HCT116 (cell line): ENCODE measurements around the gene CFAP99. TPM values are rescaled to one million over a fixed set of nuclear protein-coding genes. Genes with fewer than 3 reads are reported as not detected.

Source experiments
- ATAC-seq: fragments of 200-7000 bp; cut with Tn5 transposase; 2 replicates; pipeline ENCODE4 v1.9.1; 2020; ENCODE audit warnings: mild to moderate bottlenecking, moderate library complexity
- BruUV-seq: library from RNA; stranded (reverse); fragments of 400-500 nt; replicated peaks from 2 replicates; lab custom pipeline; 2021; lab: Mats Ljungman, UMichigan
- CTCF ChIA-PET: fragments of 300-600 bp; sonication (Branson Sonifier 250); formaldehyde crosslinking; loops from one replicate; lab custom pipeline; 2021; ENCODE audit warnings: antibody characterized with exemption; lab: Charles Lee
- POLR2A ChIA-PET: fragments of 300-600, 350-600 bp; sonication (Branson Sonifier 250); formaldehyde crosslinking; loops from one replicate; lab custom pipeline; 2021; ENCODE audit warnings: antibody characterized with exemption; lab: Charles Lee
- RAD21 ChIA-PET, 2 experiments: fragments of 300-600 bp; sonication (Branson Sonifier 250); formaldehyde crosslinking; loops; one replicate each; lab custom pipeline; 2023; ENCODE audit warnings: low total read pairs in 2 of 2; ENCODE audit not compliant: uncharacterized antibody in 2 of 2, unreplicated experiment in 2 of 2, low non-redundant PET in 1 of 2; lab: Charles Lee
- DNase-seq: peaks from one replicate; pipeline ENCODE4 v3.0.0-alpha.2; 2010; ENCODE audit warnings: low read depth, low spot score
- H2AFZ ChIP-seq: fragments of 200-600 bp; shearing (Covaris generic), sonication (generic); 2 replicates; pipeline ENCODE4 v1.6.1; 2017; ENCODE audit warnings: low read depth, mixed run types, mixed read lengths, antibody characterized with exemption, low read length; ENCODE audit not compliant: poor library complexity, severe bottlenecking
- H3K27ac ChIP-seq: 2 replicates; pipeline ENCODE4 v1.5.1; 2012; ENCODE audit warnings: low read depth, low read length
- H3K27me3 ChIP-seq: fragments of 200-600 bp; sonication (generic); 2 replicates; pipeline ENCODE4 v1.6.1; 2016; ENCODE audit warnings: mixed run types, low read length, mixed read lengths; ENCODE audit not compliant: insufficient read depth
- H3K36me3 ChIP-seq, 2 experiments: fragments of 200-500 bp in 1 of 2; fragments of 200-600 bp in 1 of 2; sonication (Bioruptor generic) in 1 of 2; sonication (generic) in 1 of 2; 2 replicates each; pipeline versions ENCODE4 v1.5.1 to v1.6.1; 2014 to 2016; ENCODE audit warnings: low read length in 2 of 2, inconsistent platforms in 1 of 2, mixed read lengths in 1 of 2, mixed run types in 1 of 2; ENCODE audit not compliant: insufficient read depth in 2 of 2, control insufficient read depth in 1 of 2
- H3K4me1 ChIP-seq, 2 experiments: fragments of 200-600 bp in 1 of 2; sonication (generic) in 1 of 2; 2 replicates each; pipeline versions ENCODE4 v1.5.1 to v1.6.1; 2012 to 2017; ENCODE audit warnings: low read length in 2 of 2, inconsistent platforms in 1 of 2, mild to moderate bottlenecking in 1 of 2, mixed read lengths in 1 of 2, mixed run types in 1 of 2, moderate library complexity in 1 of 2; ENCODE audit not compliant: insufficient read depth in 2 of 2, control insufficient read depth in 1 of 2
- H3K4me2 ChIP-seq: fragments of 200-600 bp; sonication (generic); 2 replicates; pipeline ENCODE4 v1.6.1; 2017; ENCODE audit warnings: mixed run types, low read length, mixed read lengths
- H3K4me3 ChIP-seq, 2 experiments: fragments of 200-600 bp in 1 of 2; sonication (generic) in 1 of 2; replicated peaks in 1 of 2; 2 replicates each; pipeline ENCODE4 v1.5.1; 2011 to 2016; ENCODE audit warnings: low read length in 2 of 2, control low read depth in 1 of 2, low read depth in 1 of 2, mild to moderate bottlenecking in 1 of 2, mixed read lengths in 1 of 2, mixed run types in 1 of 2
- H3K79me2 ChIP-seq: fragments of 200-600 bp; sonication (generic); 2 replicates; pipeline ENCODE4 v1.6.1; 2017; ENCODE audit warnings: mild to moderate bottlenecking, mixed run types, low read length, moderate library complexity, mixed read lengths; ENCODE audit not compliant: insufficient read depth
- H3K9ac ChIP-seq: fragments of 200-600 bp; sonication (generic); 2 replicates; pipeline ENCODE4 v1.6.1; 2016; ENCODE audit warnings: low read length, mixed read lengths
- H3K9me2 ChIP-seq: fragments of 200-600 bp; sonication (generic), shearing (Covaris generic); 2 replicates; pipeline ENCODE4 v1.6.1; 2017; ENCODE audit warnings: mixed run types, mild to moderate bottlenecking, moderate library complexity; ENCODE audit not compliant: insufficient read depth
- H3K9me3 ChIP-seq, 2 experiments: fragments of 200-500 bp in 1 of 2; fragments of 200-600 bp in 1 of 2; sonication (Bioruptor generic) in 1 of 2; sonication (generic) in 1 of 2; 2 replicates each; pipeline ENCODE4 v1.6.1; 2014 to 2017; ENCODE audit warnings: low read length in 2 of 2, mixed read lengths in 2 of 2, inconsistent platforms in 1 of 2, low read depth in 1 of 2, mild to moderate bottlenecking in 1 of 2, mixed run types in 1 of 2, moderate library complexity in 1 of 2; ENCODE audit not compliant: control insufficient read depth in 1 of 2, insufficient read depth in 1 of 2
- H4K20me1 ChIP-seq: fragments of 200-600 bp; sonication (generic), shearing (Covaris generic); 2 replicates; pipeline ENCODE4 v1.6.1; 2017; ENCODE audit warnings: mixed run types, mild to moderate bottlenecking, moderate library complexity; ENCODE audit not compliant: insufficient read depth
- CBX3 ChIP-seq: IDR thresholded peaks from 2 replicates; pipeline ENCODE4 v1.6.1; 2012; ENCODE audit warnings: low read depth
- EGR1 ChIP-seq: IDR thresholded peaks from 2 replicates; pipeline ENCODE4 v1.6.1; 2012; ENCODE audit warnings: low read depth
- ELF1 ChIP-seq: IDR thresholded peaks from 2 replicates; pipeline ENCODE4 v1.6.1; 2012; ENCODE audit warnings: low read depth, borderline replicate concordance
- EZH2 ChIP-seq: fragments of 200-600 bp; sonication (generic); IDR thresholded peaks from 2 replicates; pipeline ENCODE4 v1.6.1; 2017; ENCODE audit warnings: antibody characterized with exemption, mixed run types
- EZH2phosphoT487 ChIP-seq: fragments of 200-600 bp; IDR thresholded peaks from 2 replicates; pipeline ENCODE4 v1.6.1; 2018; ENCODE audit warnings: antibody characterized with exemption, borderline replicate concordance
- JUND ChIP-seq: IDR thresholded peaks from 2 replicates; pipeline ENCODE4 v1.6.1; 2012
- POLR2A ChIP-seq: IDR thresholded peaks from 2 replicates; pipeline ENCODE4 v1.7.0; 2011; ENCODE audit warnings: borderline replicate concordance; ENCODE audit not compliant: insufficient read depth, insufficient read length; ENCODE audit errors: extremely low read depth
- RAD21 ChIP-seq: IDR thresholded peaks from 2 replicates; pipeline ENCODE4 v1.6.1; 2012; ENCODE audit warnings: low read depth, mild to moderate bottlenecking
- SIN3A ChIP-seq: IDR thresholded peaks from 2 replicates; pipeline ENCODE4 v1.6.1; 2012; ENCODE audit warnings: low read depth
- SP1 ChIP-seq: IDR thresholded peaks from 2 replicates; pipeline ENCODE4 v1.6.1; 2012; ENCODE audit warnings: low read depth
- intact Hi-C: fragments of 100-400 bp; cut with micrococcal nuclease; formaldehyde crosslinking; loops from 2 replicates; pipeline ENCODE4 v1.10.0; 2022
- total RNA-seq: library from RNA; stranded (reverse); gene quantifications from one replicate; pipeline ENCODE4 v1.2.1, GENCODE V29; 2021; ENCODE audit not compliant: unreplicated experiment
- TF ChIP-seq, protein P1 (sequence below): IDR thresholded peaks from 2 replicates; pipeline ENCODE4 v1.6.1; 2012; ENCODE audit warnings: low read depth
- TF ChIP-seq, protein P2 (sequence below): IDR thresholded peaks from 2 replicates; pipeline ENCODE4 v1.6.1; 2012
- TF ChIP-seq, protein P3 (sequence below), 3 experiments: fragments of 200-600 bp in 1 of 3; sonication (generic) in 1 of 3; IDR thresholded peaks in 2 of 3; conservative IDR thresholded peaks in 1 of 3; 2 replicates each; pipeline ENCODE4 v1.5.1; 2012 to 2017; ENCODE audit warnings: low read depth in 2 of 3, low read length in 2 of 3, antibody characterized with exemption in 1 of 3, borderline replicate concordance in 1 of 3, control low read depth in 1 of 3, mild to moderate bottlenecking in 1 of 3, mixed read lengths in 1 of 3, mixed run types in 1 of 3, moderate library complexity in 1 of 3; ENCODE audit not compliant: insufficient read depth in 1 of 3

CFAP99 gene
- total RNA-seq, 1 experiment from 2014 or later: 0.42 TPM

DNA sequence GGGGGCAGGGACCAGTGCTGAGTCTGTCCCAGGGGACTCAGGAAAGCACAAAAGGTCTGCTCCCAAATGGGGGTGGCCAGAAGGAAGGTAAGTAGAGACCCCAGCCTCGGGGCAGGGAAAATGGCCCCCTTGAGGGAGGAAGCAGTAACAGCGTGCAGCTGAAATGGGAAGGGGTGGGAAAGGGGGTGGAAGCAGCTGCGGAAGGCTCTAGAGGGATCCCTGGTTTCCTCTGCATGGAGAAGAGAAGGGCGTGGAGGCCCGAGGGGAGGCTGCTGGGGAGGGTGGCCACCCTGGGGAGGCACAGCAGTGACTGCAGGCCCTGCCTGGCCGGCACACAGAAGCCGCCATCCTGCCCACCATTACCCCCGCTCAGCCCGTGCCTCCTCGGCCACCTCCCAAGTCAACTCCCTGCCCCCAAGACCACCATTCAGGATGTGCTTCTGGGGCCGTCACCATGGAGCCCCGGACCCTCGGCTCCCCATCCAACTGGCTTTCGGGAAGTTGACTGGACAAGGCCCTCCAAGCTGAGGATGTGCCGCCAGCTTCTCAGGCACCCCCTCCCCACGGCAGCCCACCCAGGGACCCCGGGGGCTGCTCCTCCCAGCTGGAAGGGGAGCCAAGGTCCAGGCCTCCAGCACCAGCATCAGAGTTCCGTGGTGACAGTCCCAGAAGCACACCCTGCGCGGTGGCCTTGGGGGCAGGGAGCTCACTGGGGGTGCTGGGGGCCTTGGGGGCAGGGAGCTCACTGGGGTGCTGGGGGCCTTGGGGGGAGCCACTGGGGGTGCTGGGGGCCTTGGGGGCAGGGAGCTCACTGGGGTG, 23.6 kb downstream of the CFAP99 start:
- peak overlapping the region; percentile 45 for H2AFZ ChIP-seq
- TF ChIP-seq EGR1 (no peak), EZH2phosphoT487 (no peak), JUND (no peak), ELF1 (no peak), RAD21 (no peak), CBX3 (no peak), SIN3A (no peak)
- H3K4me3 ChIP-seq: no peak overlapping the region
- peak; percentile 51 for ATAC-seq
- no peak overlapping the region for H3K27ac ChIP-seq
- CTCF ChIA-PET: interaction anchor here (1.0 to 2.7 kb wide), 16 partner anchors 8 to 225 kb away, joined by 3 to 38 read pairs (median 6); partner anchors contain the start of genes CFAP99, HAUS3, MXD4 and POLN
- H4K20me1 ChIP-seq: no peaks in the 10 kb centered on the region
- DNase-seq: no peak
- no peaks in the 10 kb centered on the region for H3K36me3 ChIP-seq
- H3K9me2 ChIP-seq: no peaks in the 10 kb centered on the region
- no peaks in the 10 kb centered on the region for H3K79me2 ChIP-seq
- POLR2A ChIA-PET: no interaction called here
- H3K9ac ChIP-seq: no peak overlapping the region
- H3K4me2 ChIP-seq: peak overlapping the region; percentile 50
- intact Hi-C loops: no loop called here
- H3K4me1 ChIP-seq: peaks cover 4 to 10% of the 10 kb centered on the region in 2 experiments; a peak in 3 of 4 replicates
- RAD21 ChIA-PET: interaction anchor here (0.8 to 1.2 kb wide), 3 partner anchors 200 to 222 kb away, joined by 3 to 7 read pairs (median 3); partner anchors contain the start of genes HAUS3 (in 1 of the 2) and POLN (in 1 of the 2)
- no peaks in the 10 kb centered on the region for H3K9me3 ChIP-seq
- BruUV-seq: no TSS peak
- no peaks in the 10 kb centered on the region for H3K27me3 ChIP-seq

DNA sequence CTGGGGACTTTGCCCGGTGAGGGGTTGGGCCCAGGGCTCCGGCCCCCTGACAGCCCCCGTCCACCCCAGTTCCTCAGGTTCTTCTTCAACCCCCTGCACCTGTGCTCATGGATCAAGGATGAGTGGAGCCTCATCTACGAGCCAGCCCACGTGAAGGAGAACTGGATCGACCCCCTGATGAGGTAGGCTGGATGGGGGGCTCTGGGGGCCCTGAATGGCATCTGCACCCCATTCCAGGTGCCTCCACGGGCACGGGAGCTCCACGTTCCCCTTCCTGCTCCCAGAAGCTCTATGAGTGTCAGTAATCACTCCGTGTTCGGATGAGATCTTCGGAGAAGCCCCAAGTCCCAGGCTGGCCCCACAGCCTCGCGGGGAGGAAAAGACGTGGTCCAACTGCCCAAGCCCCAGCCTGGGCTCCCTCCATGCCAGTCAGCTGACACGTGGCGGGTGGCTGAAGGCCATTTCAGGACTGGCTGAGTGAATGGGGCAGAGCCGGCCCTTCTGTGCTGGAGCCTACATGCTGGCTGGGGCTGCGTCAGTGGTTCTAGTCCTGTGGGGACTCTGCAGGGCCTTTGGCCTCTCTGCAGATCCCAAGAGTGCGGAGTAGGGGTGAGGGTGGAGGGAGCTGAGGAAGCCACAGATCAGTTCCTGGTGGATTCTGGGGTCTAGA, 24.4 kb downstream of the CFAP99 start:
- Histone ChIP-seq H3K27ac (no peak overlapping the region), H4K20me1 (no peaks in the 10 kb centered on the region), H3K9ac (no peak overlapping the region), H3K4me3 (no peak overlapping the region), H3K9me2 (no peaks in the 10 kb centered on the region), H3K4me1 (peaks cover 4 to 10% of the 10 kb centered on the region in 2 experiments; a peak in 3 of 4 replicates), H3K27me3 (no peaks in the 10 kb centered on the region), H3K36me3 (no peaks in the 10 kb centered on the region), H2AFZ (no peak overlapping the region), H3K9me3 (no peaks in the 10 kb centered on the region), H3K4me2 (no peak overlapping the region), H3K79me2 (no peaks in the 10 kb centered on the region)
- ChIA-PET POLR2A (no interaction called here), CTCF (interaction anchor here (2.7 kb wide), 1 partner anchor 223 kb away, joined by 38 read pairs; no protein-coding TSS in a partner anchor), RAD21 (no interaction called here)
- DNase-seq (no peak), ATAC-seq (no peak)
- intact Hi-C loops: no loop called here
- no TSS peak for BruUV-seq
- TF ChIP-seq, protein P1, sequence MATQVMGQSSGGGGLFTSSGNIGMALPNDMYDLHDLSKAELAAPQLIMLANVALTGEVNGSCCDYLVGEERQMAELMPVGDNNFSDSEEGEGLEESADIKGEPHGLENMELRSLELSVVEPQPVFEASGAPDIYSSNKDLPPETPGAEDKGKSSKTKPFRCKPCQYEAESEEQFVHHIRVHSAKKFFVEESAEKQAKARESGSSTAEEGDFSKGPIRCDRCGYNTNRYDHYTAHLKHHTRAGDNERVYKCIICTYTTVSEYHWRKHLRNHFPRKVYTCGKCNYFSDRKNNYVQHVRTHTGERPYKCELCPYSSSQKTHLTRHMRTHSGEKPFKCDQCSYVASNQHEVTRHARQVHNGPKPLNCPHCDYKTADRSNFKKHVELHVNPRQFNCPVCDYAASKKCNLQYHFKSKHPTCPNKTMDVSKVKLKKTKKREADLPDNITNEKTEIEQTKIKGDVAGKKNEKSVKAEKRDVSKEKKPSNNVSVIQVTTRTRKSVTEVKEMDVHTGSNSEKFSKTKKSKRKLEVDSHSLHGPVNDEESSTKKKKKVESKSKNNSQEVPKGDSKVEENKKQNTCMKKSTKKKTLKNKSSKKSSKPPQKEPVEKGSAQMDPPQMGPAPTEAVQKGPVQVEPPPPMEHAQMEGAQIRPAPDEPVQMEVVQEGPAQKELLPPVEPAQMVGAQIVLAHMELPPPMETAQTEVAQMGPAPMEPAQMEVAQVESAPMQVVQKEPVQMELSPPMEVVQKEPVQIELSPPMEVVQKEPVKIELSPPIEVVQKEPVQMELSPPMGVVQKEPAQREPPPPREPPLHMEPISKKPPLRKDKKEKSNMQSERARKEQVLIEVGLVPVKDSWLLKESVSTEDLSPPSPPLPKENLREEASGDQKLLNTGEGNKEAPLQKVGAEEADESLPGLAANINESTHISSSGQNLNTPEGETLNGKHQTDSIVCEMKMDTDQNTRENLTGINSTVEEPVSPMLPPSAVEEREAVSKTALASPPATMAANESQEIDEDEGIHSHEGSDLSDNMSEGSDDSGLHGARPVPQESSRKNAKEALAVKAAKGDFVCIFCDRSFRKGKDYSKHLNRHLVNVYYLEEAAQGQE: no peak
- TF ChIP-seq POLR2A (no peak), EZH2 (no peak), SP1 (no peak)
- TF ChIP-seq, protein P2, sequence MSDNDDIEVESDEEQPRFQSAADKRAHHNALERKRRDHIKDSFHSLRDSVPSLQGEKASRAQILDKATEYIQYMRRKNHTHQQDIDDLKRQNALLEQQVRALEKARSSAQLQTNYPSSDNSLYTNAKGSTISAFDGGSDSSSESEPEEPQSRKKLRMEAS: no peak
- TF ChIP-seq, protein P3, sequence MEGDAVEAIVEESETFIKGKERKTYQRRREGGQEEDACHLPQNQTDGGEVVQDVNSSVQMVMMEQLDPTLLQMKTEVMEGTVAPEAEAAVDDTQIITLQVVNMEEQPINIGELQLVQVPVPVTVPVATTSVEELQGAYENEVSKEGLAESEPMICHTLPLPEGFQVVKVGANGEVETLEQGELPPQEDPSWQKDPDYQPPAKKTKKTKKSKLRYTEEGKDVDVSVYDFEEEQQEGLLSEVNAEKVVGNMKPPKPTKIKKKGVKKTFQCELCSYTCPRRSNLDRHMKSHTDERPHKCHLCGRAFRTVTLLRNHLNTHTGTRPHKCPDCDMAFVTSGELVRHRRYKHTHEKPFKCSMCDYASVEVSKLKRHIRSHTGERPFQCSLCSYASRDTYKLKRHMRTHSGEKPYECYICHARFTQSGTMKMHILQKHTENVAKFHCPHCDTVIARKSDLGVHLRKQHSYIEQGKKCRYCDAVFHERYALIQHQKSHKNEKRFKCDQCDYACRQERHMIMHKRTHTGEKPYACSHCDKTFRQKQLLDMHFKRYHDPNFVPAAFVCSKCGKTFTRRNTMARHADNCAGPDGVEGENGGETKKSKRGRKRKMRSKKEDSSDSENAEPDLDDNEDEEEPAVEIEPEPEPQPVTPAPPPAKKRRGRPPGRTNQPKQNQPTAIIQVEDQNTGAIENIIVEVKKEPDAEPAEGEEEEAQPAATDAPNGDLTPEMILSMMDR (IDR thresholded peaks at IDR 0.05 in 2 of 3, conservative IDR thresholded peaks at IDR 0.05 in 1 of 3; ENCODE audit: borderline replicate concordance in 1 of 3, insufficient read depth in 1 of 3, low read depth in 2 of 3, low read length in 2 of 3): no peak
